B cell (primary cell): Measurements from ENCODE around the gene RASAL3. TPM values are rescaled to one million over a fixed set of nuclear protein-coding genes. Genes with fewer than 3 reads are reported as not detected.

Source experiments
- ATAC-seq: fragments of 200-7000 bp; cut with Tn5 transposase; one replicate; pipeline ENCODE4 v1.10.0; 2021; ENCODE audit warnings: low read depth, mild to moderate bottlenecking, moderate number of reproducible peaks, moderate library complexity
- CTCF ChIA-PET: fragments of 350-600 bp; sonication (Branson Sonifier 250); formaldehyde crosslinking; loops from one replicate; lab custom pipeline; 2021; ENCODE audit warnings: antibody characterized with exemption, inconsistent platforms; lab: Charles Lee
- POLR2A ChIA-PET: fragments of 350-600 bp; sonication (Branson Sonifier 250); formaldehyde crosslinking; loops from one replicate; lab custom pipeline; 2021; ENCODE audit warnings: antibody characterized with exemption; lab: Charles Lee
- DNase-seq: peaks from one replicate; pipeline ENCODE4 v3.0.0; 2013
- H2AFZ ChIP-seq: 2 replicates; pipeline ENCODE4 v1.6.1; 2012; ENCODE audit warnings: mild to moderate bottlenecking, low read depth, low read length; ENCODE audit not compliant: insufficient read depth, poor library complexity, severe bottlenecking
- H3K27ac ChIP-seq, 2 donors: 1 replicate in 1 of 2; 2 replicates in 1 of 2; pipeline ENCODE4 v1.5.1; 2012 to 2013; ENCODE audit warnings: low read length in 2 of 2, mild to moderate bottlenecking in 2 of 2, moderate library complexity in 1 of 2
- H3K27me3 ChIP-seq, 4 experiments: fragments of 200-600 bp in 1 of 4; sonication (generic) in 1 of 4; replicated peaks in 1 of 4; 1 replicate in 2 of 4; 2 replicates in 2 of 4; pipeline versions ENCODE4 v1.6.1 to v1.7.0; 2013 to 2016; ENCODE audit warnings: low read length in 3 of 4, mild to moderate bottlenecking in 2 of 4, mixed read lengths in 1 of 4, moderate library complexity in 1 of 4; ENCODE audit not compliant: insufficient read depth in 4 of 4, control insufficient read depth in 3 of 4; ENCODE audit errors: control extremely low read depth in 1 of 4
- H3K36me3 ChIP-seq, 2 experiments: replicated peaks in 1 of 2; 1 replicate in 1 of 2; 2 replicates in 1 of 2; pipeline versions ENCODE4 v1.6.1 to v1.7.1; 2013; ENCODE audit warnings: low read length in 1 of 2; ENCODE audit not compliant: insufficient read depth in 2 of 2, control insufficient read depth in 1 of 2; ENCODE audit errors: control extremely low read depth in 1 of 2, extremely low read depth in 1 of 2
- H3K4me1 ChIP-seq, 2 donors: fragments of 200-600 bp in 1 of 2; sonication (generic) in 1 of 2; 1 replicate in 1 of 2; 2 replicates in 1 of 2; pipeline versions ENCODE4 v1.5.1 to v1.6.1; 2013 to 2017; ENCODE audit warnings: low read length in 2 of 2; ENCODE audit not compliant: control insufficient read depth in 2 of 2, insufficient read depth in 2 of 2
- H3K4me2 ChIP-seq: replicated peaks from 2 replicates; pipeline ENCODE3; 2012; ENCODE audit warnings: mild to moderate bottlenecking, low read depth, low read length; ENCODE audit not compliant: poor library complexity, severe bottlenecking
- H3K4me3 ChIP-seq, 5 experiments: fragments of 200-600 bp in 1 of 5; sonication (generic) in 1 of 5; 1 replicate in 3 of 5; 2 replicates in 2 of 5; pipeline versions ENCODE4 v1.5.1 to v1.7.0; 2011 to 2016; ENCODE audit warnings: low read length in 4 of 5, mild to moderate bottlenecking in 4 of 5, low read depth in 2 of 5, control low read depth in 1 of 5, moderate library complexity in 1 of 5; ENCODE audit not compliant: insufficient read depth in 1 of 5; ENCODE audit errors: control extremely low read depth in 1 of 5, extremely low read depth in 1 of 5
- H3K79me2 ChIP-seq: fragments of 200-600 bp; sonication (generic); one replicate; pipeline ENCODE4 v1.6.0; 2016; ENCODE audit warnings: low read length; ENCODE audit not compliant: control insufficient read depth, insufficient read depth
- H3K9ac ChIP-seq: fragments of 200-600 bp; sonication (generic); 2 replicates; pipeline ENCODE4 v1.6.1; 2017; ENCODE audit warnings: mild to moderate bottlenecking, low read length, moderate library complexity
- H3K9me3 ChIP-seq, 3 donors: one replicate each; pipeline versions ENCODE4 v1.6.1 to v1.7.1; 2013; ENCODE audit warnings: low read length in 2 of 3; ENCODE audit not compliant: control insufficient read depth in 2 of 3, insufficient read depth in 1 of 3; ENCODE audit errors: control extremely low read depth in 1 of 3
- H4K20me1 ChIP-seq: 2 replicates; pipeline ENCODE4 v1.6.0; 2012; ENCODE audit warnings: mild to moderate bottlenecking, low read length; ENCODE audit not compliant: insufficient read depth, control insufficient read depth, poor library complexity, severe bottlenecking
- H3K27ac Mint-ChIP-seq: one replicate; pipeline ENCODE4 v1.8.0; 2021; ENCODE audit warnings: mixed read lengths
- H3K27me3 Mint-ChIP-seq: one replicate; pipeline ENCODE4 v1.8.0; 2021; ENCODE audit warnings: mixed read lengths
- H3K4me1 Mint-ChIP-seq: one replicate; pipeline ENCODE4 v1.8.0; 2021; ENCODE audit warnings: mixed read lengths
- H3K4me3 Mint-ChIP-seq: one replicate; pipeline ENCODE4 v1.8.0; 2021; ENCODE audit warnings: mixed read lengths
- H3K9me3 Mint-ChIP-seq: one replicate; pipeline ENCODE4 v1.8.0; 2022; ENCODE audit warnings: mixed read lengths; ENCODE audit not compliant: insufficient read depth
- CTCF ChIP-seq: fragments of 200-600 bp; IDR thresholded peaks from one replicate; pipeline ENCODE4 v1.8.0; 2022; ENCODE audit warnings: antibody characterized with exemption, mild to moderate bottlenecking
- EZH2 ChIP-seq: IDR thresholded peaks from 2 replicates; pipeline ENCODE4 v1.6.1; 2012; ENCODE audit warnings: borderline replicate concordance, low read depth, mild to moderate bottlenecking, moderate library complexity, low read length; ENCODE audit not compliant: insufficient read depth, poor library complexity, severe bottlenecking
- WGBS: methylation state at CpG from one replicate; pipeline ENCODE4 v1.1.5; 2013; ENCODE audit warnings: missing lambda C conversion rate; ENCODE audit not compliant: insufficient coverage; 5-methylcytosine and 5-hydroxymethylcytosine counted together
- intact Hi-C: fragments of 100-400 bp; cut with micrococcal nuclease; formaldehyde crosslinking; loops from one replicate; pipeline ENCODE4 v1.10.0; 2022
- polyA plus RNA-seq: library from polyadenylated mRNA; depleted of rRNA; stranded (reverse); fragments of >200 nt; gene quantifications from 2 replicates; pipeline ENCODE4 v1.2.3, GENCODE V29; 2012
- total RNA-seq, 2 donors: library from RNA; stranded (reverse); fragments of 120-200 nt in 1 of 2; gene quantifications; 1 replicate in 1 of 2; 2 replicates in 1 of 2; pipeline versions ENCODE4 v1.2.3 to v1.2.4, GENCODE V29; 2013 to 2022

RASAL3 gene
- total and polyA plus RNA-seq, 2 donors (not counting 1 experiment from before 2014, with no cell fraction given): 95.3 to 154 TPM

GRCh38 chr19:15463861-15464371 is 428 bp downstream of the RASAL3 start:
- Histone ChIP-seq H3K9me3 (no peaks in the 10 kb centered on the region), H3K4me2 (peak overlapping the region; percentile 84), H4K20me1 (peaks cover 28% of the 10 kb centered on the region), H3K36me3 (peaks cover 6 to 29% of the 10 kb centered on the region in 2 experiments), H3K27me3 (peaks cover 0 to 5% (median 3%) of the 10 kb centered on the region in 4 experiments), H3K4me1 (peaks cover 29 to 48% of the 10 kb centered on the region in 2 donors), H3K4me3 (peak overlapping the region; percentile 67 to 91 (median 81)), H3K9ac (peak overlapping the region; percentile 92), H3K79me2 (peaks cover 62% of the 10 kb centered on the region), H3K27ac (peak overlapping the region; percentile 65 to 95), H2AFZ (peak overlapping the region; percentile 81)
- ATAC-seq (peak; percentile 84), DNase-seq (peak; percentile 77)
- intact Hi-C loops: loop anchor here (1.0 to 2.0 kb wide), 4 partner anchors 13 to 92 kb away; no protein-coding TSS in a partner anchor
- H3K27ac Mint-ChIP-seq: peak overlapping the region; percentile 94
- peaks cover 41% of the 10 kb centered on the region for H3K4me1 Mint-ChIP-seq
- peak overlapping the region; percentile 95 for H3K4me3 Mint-ChIP-seq
- no peaks in the 10 kb centered on the region for H3K9me3 Mint-ChIP-seq
- H3K27me3 Mint-ChIP-seq: peaks cover 5% of the 10 kb centered on the region
- ChIA-PET POLR2A (interaction anchor here (1.0 kb wide), 1 partner anchor 31 kb away, joined by 3 read pairs; no protein-coding TSS in a partner anchor), CTCF (interaction anchor here (1.1 to 2.7 kb wide), 6 partner anchors 12 to 91 kb away, joined by 3 to 13 read pairs (median 6); partner anchors contain the start of gene AKAP8L)
- TF ChIP-seq CTCF (no peak), EZH2 (no peak)
- WGBS: under 1% methylated on average over 15 of the region's 25 CpGs

DNA sequence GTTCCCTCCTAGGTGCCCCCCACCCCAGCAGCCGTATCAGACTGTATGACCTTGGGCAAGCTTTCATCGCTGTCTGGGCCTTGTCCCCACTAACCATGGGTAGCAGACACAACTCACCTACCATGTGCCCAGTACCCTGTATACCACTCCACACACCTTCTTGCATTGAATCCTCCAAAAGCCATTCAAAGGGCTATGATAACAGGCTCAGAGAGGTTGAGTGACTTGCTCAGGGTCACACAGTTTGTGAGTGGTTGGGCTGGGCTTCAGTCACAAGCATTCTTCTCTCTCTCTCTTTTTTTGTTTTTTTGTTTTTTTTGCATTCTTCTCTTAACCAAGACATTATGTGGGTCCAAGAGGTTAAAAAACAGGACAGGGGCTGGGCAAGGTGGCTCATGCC is 2.6 kb downstream of the RASAL3 start:
- CTCF ChIA-PET: interaction anchor here (1.3 kb wide), 1 partner anchor 41 kb away, joined by 3 read pairs; no protein-coding TSS in a partner anchor
- Histone ChIP-seq H3K9me3 (no peaks in the 10 kb centered on the region), H4K20me1 (peaks cover 38% of the 10 kb centered on the region), H3K27ac (peak overlapping the region in 1 of 2 donors; percentile 40), H3K27me3 (no peaks in the 10 kb centered on the region), H3K4me2 (no peak overlapping the region), H3K36me3 (peaks cover 6 to 42% of the 10 kb centered on the region in 2 experiments), H3K4me3 (no peak overlapping the region), H3K4me1 (peaks cover 20 to 38% of the 10 kb centered on the region in 2 donors), H3K79me2 (peaks cover 51% of the 10 kb centered on the region), H2AFZ (no peak overlapping the region), H3K9ac (no peak overlapping the region)
- ATAC-seq (no peak), DNase-seq (no peak)
- Mint-ChIP-seq H3K4me3 (no peak overlapping the region), H3K27ac (peak overlapping the region; percentile 26), H3K9me3 (no peaks in the 10 kb centered on the region), H3K27me3 (no peaks in the 10 kb centered on the region), H3K4me1 (peaks cover 26% of the 10 kb centered on the region)
- POLR2A ChIA-PET: no interaction called here
- TF ChIP-seq CTCF: no peak
- no peak for TF ChIP-seq EZH2
- intact Hi-C loops: no loop called here
- WGBS: 100% methylated on average over 2 of the region's 2 CpGs
